Measurements from ENCODE around the gene ITPR1. TPM values are rescaled to one million over a fixed set of nuclear protein-coding genes. Genes with fewer than 3 reads are reported as not detected.

The ITPR1 gene
- total RNA-seq, 1 donor from 2014 or later = 53.1 TPM

GRCh38 chr3:4570840-4571621 is 77.9 kb downstream of the ITPR1 start:
- H3K27me3 Mint-ChIP-seq (ENCODE audit: unreplicated experiment) = no peaks in the 10 kb centered on the region
- peaks cover 5% of the 10 kb centered on the region for H3K4me1 Mint-ChIP-seq (ENCODE audit: unreplicated experiment)
- no peaks in the 10 kb centered on the region for H3K36me3 Mint-ChIP-seq (ENCODE audit: low read depth, unreplicated experiment)
- TF ChIP-seq CTCF (IDR thresholded peaks at IDR 0.05; ENCODE audit: unreplicated experiment) = no peak
- no peaks in the 10 kb centered on the region for H3K9me3 Mint-ChIP-seq (ENCODE audit: unreplicated experiment)
- no peak for DNase-seq (ENCODE audit: low spot score)
- no peak overlapping the region for H3K4me3 Mint-ChIP-seq (ENCODE audit: unreplicated experiment)
- no peak overlapping the region for H3K27ac Mint-ChIP-seq (ENCODE audit: unreplicated experiment)

GRCh38 chr3:4571690-4572334 is 78.7 kb downstream of the ITPR1 start:
- Mint-ChIP-seq H3K9me3 (ENCODE audit: unreplicated experiment) (no peaks in the 10 kb centered on the region), H3K36me3 (ENCODE audit: low read depth, unreplicated experiment) (no peaks in the 10 kb centered on the region), H3K27ac (ENCODE audit: unreplicated experiment) (no peak overlapping the region), H3K4me1 (ENCODE audit: unreplicated experiment) (peaks cover 5% of the 10 kb centered on the region), H3K27me3 (ENCODE audit: unreplicated experiment) (no peaks in the 10 kb centered on the region), H3K4me3 (ENCODE audit: unreplicated experiment) (no peak overlapping the region)
- peak; percentile 20 for TF ChIP-seq CTCF (IDR thresholded peaks at IDR 0.05; ENCODE audit: unreplicated experiment)
- no peak for DNase-seq (ENCODE audit: low spot score)

- no peak overlapping the region for H3K27ac Mint-ChIP-seq (ENCODE audit: unreplicated experiment)
- no peak for TF ChIP-seq CTCF (IDR thresholded peaks at IDR 0.05; ENCODE audit: unreplicated experiment)
- DNase-seq (ENCODE audit: low spot score) = no peak
- peaks cover 5% of the 10 kb centered on the region for H3K4me1 Mint-ChIP-seq (ENCODE audit: unreplicated experiment)
- no peaks in the 10 kb centered on the region for H3K36me3 Mint-ChIP-seq (ENCODE audit: low read depth, unreplicated experiment)
- no peaks in the 10 kb centered on the region for H3K9me3 Mint-ChIP-seq (ENCODE audit: unreplicated experiment)
- H3K27me3 Mint-ChIP-seq (ENCODE audit: unreplicated experiment) = no peaks in the 10 kb centered on the region
- no peak overlapping the region for H3K4me3 Mint-ChIP-seq (ENCODE audit: unreplicated experiment)
Measured at GRCh38 chr3:4573153-4573552, 80.0 kb downstream of the ITPR1 start.

GRCh38 chr3:4574426-4574965 is 81.3 kb downstream of the ITPR1 start:
- no peak overlapping the region for H3K27ac Mint-ChIP-seq (ENCODE audit: unreplicated experiment)
- no peak overlapping the region for H3K4me3 Mint-ChIP-seq (ENCODE audit: unreplicated experiment)
- H3K36me3 Mint-ChIP-seq (ENCODE audit: low read depth, unreplicated experiment) = no peaks in the 10 kb centered on the region
- no peaks in the 10 kb centered on the region for H3K9me3 Mint-ChIP-seq (ENCODE audit: unreplicated experiment)
- no peak for TF ChIP-seq CTCF (IDR thresholded peaks at IDR 0.05; ENCODE audit: unreplicated experiment)
- peaks cover 5% of the 10 kb centered on the region for H3K4me1 Mint-ChIP-seq (ENCODE audit: unreplicated experiment)
- DNase-seq (ENCODE audit: low spot score) = no peak
- H3K27me3 Mint-ChIP-seq (ENCODE audit: unreplicated experiment) = no peaks in the 10 kb centered on the region

- no peak for DNase-seq (ENCODE audit: low spot score)
Measured at GRCh38 chr3:4575381-4575780, 82.2 kb downstream of the ITPR1 start.

More at GRCh38 chr3:4575381-4575780, 82.2 kb downstream of the ITPR1 start:
- TF ChIP-seq CTCF (IDR thresholded peaks at IDR 0.05; ENCODE audit: unreplicated experiment) = no peak
- H3K9me3 Mint-ChIP-seq (ENCODE audit: unreplicated experiment) = no peaks in the 10 kb centered on the region
- no peak overlapping the region for H3K27ac Mint-ChIP-seq (ENCODE audit: unreplicated experiment)
- H3K4me1 Mint-ChIP-seq (ENCODE audit: unreplicated experiment) = peaks cover 5% of the 10 kb centered on the region
- no peak overlapping the region for H3K4me3 Mint-ChIP-seq (ENCODE audit: unreplicated experiment)
- no peaks in the 10 kb centered on the region for H3K36me3 Mint-ChIP-seq (ENCODE audit: low read depth, unreplicated experiment)
- no peaks in the 10 kb centered on the region for H3K27me3 Mint-ChIP-seq (ENCODE audit: unreplicated experiment)
